ENCODE measurements around the gene RTL10. TPM values are rescaled to one million over a fixed set of nuclear protein-coding genes. Genes with fewer than 3 reads are reported as not detected.

The RTL10 gene
- total and polyA plus RNA-seq, 9 donors = 7.1 to 54.3 (median 15.3) TPM

GRCh38 chr22:19844377-19845053 is 10.2 kb downstream of the RTL10 start:
- intact Hi-C loops (cut with DNase I) = loop anchor here in 1 of 4 donors (10.0 kb wide), 1 partner anchor 60 kb away; no protein-coding TSS in a partner anchor
- Histone ChIP-seq H3K9me3 (no peaks in the 10 kb centered on the region), H3K27me3 (no peaks in the 10 kb centered on the region), H3K36me3 (no peaks in the 10 kb centered on the region), H3K4me1 (ENCODE audit: insufficient read depth) (no peaks in the 10 kb centered on the region), H3K27ac (no peak overlapping the region), H3K4me3 (no peak overlapping the region)
- TF ChIP-seq CTCF (IDR thresholded peaks at IDR 0.05) = no peak
- no peak for TF ChIP-seq POLR2A (IDR thresholded peaks at IDR 0.05)
- TF ChIP-seq EP300 (IDR thresholded peaks at IDR 0.05) = no peak
- WGBS, 3 donors = 60 to 70% (median 67%) methylated on average over 18 of the region's 18 CpGs
- no peak for DNase-seq

GRCh38 chr22:19843857-19844376 is 10.8 kb downstream of the RTL10 start:
- 83 to 93% (median 88%) methylated on average over 11 of the region's 11 CpGs for WGBS, 3 donors
- no peaks in the 10 kb centered on the region for H3K27me3 ChIP-seq
- no peaks in the 10 kb centered on the region for H3K9me3 ChIP-seq
- intact Hi-C loops (cut with DNase I) = loop anchor here in 1 of 4 donors (10.0 kb wide), 1 partner anchor 61 kb away; no protein-coding TSS in a partner anchor
- no peak overlapping the region for H3K4me3 ChIP-seq
- no peaks in the 10 kb centered on the region for H3K36me3 ChIP-seq
- H3K27ac ChIP-seq = no peak overlapping the region
- no peak for DNase-seq
- no peaks in the 10 kb centered on the region for H3K4me1 ChIP-seq (ENCODE audit: insufficient read depth)
- no peak for TF ChIP-seq EP300 (IDR thresholded peaks at IDR 0.05)
- TF ChIP-seq POLR2A (IDR thresholded peaks at IDR 0.05) = no peak
- TF ChIP-seq CTCF (IDR thresholded peaks at IDR 0.05) = no peak

GRCh38 chr22:19843107-19843856 is 11.4 kb downstream of the RTL10 start:
- no peak for DNase-seq
- Histone ChIP-seq H3K4me1 (ENCODE audit: insufficient read depth) (no peaks in the 10 kb centered on the region), H3K4me3 (no peak overlapping the region), H3K36me3 (no peaks in the 10 kb centered on the region), H3K27ac (no peak overlapping the region), H3K9me3 (no peaks in the 10 kb centered on the region), H3K27me3 (no peaks in the 10 kb centered on the region)
- intact Hi-C loops (cut with DNase I) = loop anchor here in 1 of 4 donors (10.0 kb wide), 1 partner anchor 62 kb away; no protein-coding TSS in a partner anchor
- WGBS, 3 donors = 79 to 81% (median 80%) methylated on average over 27 of the region's 27 CpGs
- TF ChIP-seq POLR2A (IDR thresholded peaks at IDR 0.05) (no peak), EP300 (IDR thresholded peaks at IDR 0.05) (no peak), CTCF (IDR thresholded peaks at IDR 0.05) (no peak)

GRCh38 chr22:19842393-19843106 is 12.1 kb downstream of the RTL10 start:
- TF ChIP-seq POLR2A (IDR thresholded peaks at IDR 0.05) = no peak
- no peak for TF ChIP-seq CTCF (IDR thresholded peaks at IDR 0.05)
- TF ChIP-seq EP300 (IDR thresholded peaks at IDR 0.05) = no peak
- WGBS, 3 donors = 73 to 82% (median 78%) methylated on average over 12 of the region's 12 CpGs

More at GRCh38 chr22:19842393-19843106, 12.1 kb downstream of the RTL10 start:
- no peak for DNase-seq
- Histone ChIP-seq H3K27me3 (no peaks in the 10 kb centered on the region), H3K4me1 (ENCODE audit: insufficient read depth) (no peaks in the 10 kb centered on the region), H3K36me3 (no peaks in the 10 kb centered on the region), H3K4me3 (no peak overlapping the region), H3K27ac (no peak overlapping the region), H3K9me3 (no peaks in the 10 kb centered on the region)
- intact Hi-C loops (cut with DNase I) = loop anchor here in 1 of 4 donors (10.0 kb wide), 1 partner anchor 62 kb away; no protein-coding TSS in a partner anchor

Data from ovary (tissue), 9 donors.